Fibroblast of skin of back (primary cell): Measurements from ENCODE around the gene HOXC5.
"Not testable (repeated sequence)": the region's sequence is repeated elsewhere in the genome, so short reads cannot be mapped to it uniquely, and the experiment has no call there.

Source experiments
- DNase-seq: peaks from one replicate; pipeline ENCODE4 v3.0.0-alpha.2; 2013

Gene HOXC5

GRCh38 chr12:54066408-54066807, 33.6 kb downstream of the HOXC5 start:
- DNase-seq: no peak

GRCh38 chr12:54068418-54069070, 35.7 kb downstream of the HOXC5 start:
- no peak for DNase-seq

DNA sequence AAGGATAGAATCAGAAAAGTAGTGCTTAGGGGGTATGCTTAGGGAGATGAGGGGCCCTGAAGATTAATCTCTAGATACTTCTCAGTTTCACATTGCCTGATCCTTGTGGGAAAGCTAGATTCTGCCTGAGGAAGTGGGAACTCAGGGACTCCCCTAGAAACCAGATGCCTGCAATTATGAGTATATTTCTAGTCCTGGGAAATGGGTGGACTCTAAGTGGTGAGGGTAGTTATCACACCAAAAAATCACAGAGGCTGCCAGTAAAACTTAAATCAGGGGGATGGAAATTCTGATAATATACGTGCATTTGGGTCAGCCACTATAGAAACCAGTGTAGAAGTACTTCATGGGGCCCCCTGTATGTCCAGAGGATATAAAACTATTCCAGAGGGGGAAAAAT, 39.1 kb downstream of the HOXC5 start:
- no peak for DNase-seq

DNA sequence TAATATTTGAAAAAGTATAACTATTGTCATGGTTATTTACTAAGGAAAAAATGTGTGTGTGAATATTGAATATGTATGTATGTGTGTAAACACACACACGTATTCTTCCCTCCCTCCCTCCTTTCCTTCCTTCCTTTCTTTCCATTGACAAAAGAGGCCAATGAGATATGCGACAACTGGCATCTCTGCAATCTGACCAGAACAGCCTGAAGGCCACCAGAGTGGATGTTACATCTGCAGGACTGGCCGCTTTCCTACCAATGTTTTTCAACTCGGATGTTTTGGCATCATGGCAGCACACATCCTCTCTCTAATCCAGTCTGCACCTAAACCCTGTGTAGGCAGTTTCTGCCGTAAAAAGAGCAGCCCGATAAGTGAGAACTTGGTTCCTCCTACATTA, 41.5 kb downstream of the HOXC5 start:
- DNase-seq: no peak

DNA sequence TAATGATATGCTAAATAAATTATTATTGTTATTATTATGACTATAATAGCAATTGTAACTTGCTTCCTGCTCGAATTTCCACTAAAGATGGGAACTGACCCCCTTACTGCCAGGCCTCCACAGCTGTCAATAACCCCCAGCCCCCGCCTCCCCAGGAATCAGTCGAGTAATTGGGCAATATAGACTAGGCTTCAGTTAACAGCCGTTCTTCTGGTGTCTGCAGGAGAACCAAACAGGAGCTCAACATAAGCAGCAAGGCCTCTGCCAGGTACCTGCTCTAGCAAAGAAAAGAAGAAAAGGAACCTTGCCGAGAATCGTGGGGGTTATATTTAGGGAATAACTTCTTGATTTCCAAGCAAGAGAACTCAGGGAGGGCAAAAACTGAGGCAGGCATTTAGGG, 42.6 kb downstream of the HOXC5 start:
- no peak for DNase-seq

- no peak for DNase-seq
These were observed 43.1 kb downstream of the HOXC5 start for GRCh38 chr12:54075974-54076373.

DNA sequence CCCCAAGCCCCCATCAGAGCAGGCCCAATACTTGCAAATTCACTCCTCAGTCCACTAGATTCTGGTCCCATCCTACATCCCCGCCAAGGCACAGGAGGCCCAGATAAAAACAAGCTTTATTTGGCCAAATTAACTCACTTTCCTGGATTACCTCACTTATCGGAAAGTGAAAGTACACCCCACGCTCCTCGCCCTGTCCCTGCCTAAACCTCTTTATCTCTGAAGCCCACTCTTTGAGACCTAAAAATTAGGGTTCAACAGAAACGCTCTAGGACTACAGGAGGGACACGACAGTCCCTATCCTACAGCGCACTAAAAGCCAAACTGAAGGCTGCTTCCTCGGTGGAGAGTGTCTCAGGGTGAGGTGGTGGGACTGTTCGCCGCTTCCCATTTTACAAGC, 45.0 kb downstream of the HOXC5 start:
- DNase-seq: not testable (repeated sequence)

DNA sequence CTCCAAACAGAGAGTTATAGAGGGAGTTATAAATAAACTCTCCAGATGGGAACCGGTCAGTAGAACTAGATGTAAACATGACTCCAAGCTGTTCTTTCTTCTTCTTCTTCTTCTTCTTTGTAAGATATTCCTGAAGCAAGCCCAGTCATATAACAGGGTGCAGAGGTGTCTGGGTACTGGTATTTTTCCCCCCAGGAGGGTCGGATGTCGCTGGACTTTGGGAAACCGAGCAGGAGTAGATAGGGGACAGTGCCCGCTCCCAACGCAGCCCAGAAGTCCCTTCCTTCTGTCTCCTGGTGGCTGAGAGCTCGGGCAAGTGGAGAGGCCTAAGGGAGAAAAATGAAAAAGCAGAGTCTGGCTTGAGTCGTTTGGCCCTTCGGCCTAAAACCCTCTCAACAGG, 46.3 kb downstream of the HOXC5 start:
- DNase-seq: not testable (repeated sequence)

- not testable (repeated sequence) for DNase-seq
These were observed 47.4 kb downstream of the HOXC5 start for GRCh38 chr12:54080008-54080924.

- DNase-seq: not testable (repeated sequence)
These were observed 48.2 kb downstream of the HOXC5 start for GRCh38 chr12:54081053-54081514.

- not testable (repeated sequence) for DNase-seq
These were observed 48.9 kb downstream of the HOXC5 start for GRCh38 chr12:54081581-54082396.

GRCh38 chr12:54082397-54082892, 49.6 kb downstream of the HOXC5 start:
- no peak for DNase-seq
